ENCODE measurements around the gene ADISSP.

The ADISSP gene

GRCh38 chr20:3729811-3730540, 37.6 kb downstream of the ADISSP start:
- peaks cover 73% of the 10 kb centered on the region for H3K27me3 ChIP-seq (ENCODE audit: control insufficient read depth, insufficient read depth, low read length)
- H3K9ac ChIP-seq (ENCODE audit: low read depth, low read length): no peak overlapping the region
- no peak overlapping the region for H3K4me2 ChIP-seq (ENCODE audit: low read length)
- no peak overlapping the region for H3K4me3 ChIP-seq (ENCODE audit: low read length)
- H3K4me1 ChIP-seq (ENCODE audit: control insufficient read depth, insufficient read depth, low read length): peaks cover 11% of the 10 kb centered on the region
- H3K9me3 ChIP-seq (replicated peaks; ENCODE audit: low read length): no peaks in the 10 kb centered on the region
- H3K36me3 ChIP-seq (ENCODE audit: insufficient read depth, low read length): no peaks in the 10 kb centered on the region

DNA sequence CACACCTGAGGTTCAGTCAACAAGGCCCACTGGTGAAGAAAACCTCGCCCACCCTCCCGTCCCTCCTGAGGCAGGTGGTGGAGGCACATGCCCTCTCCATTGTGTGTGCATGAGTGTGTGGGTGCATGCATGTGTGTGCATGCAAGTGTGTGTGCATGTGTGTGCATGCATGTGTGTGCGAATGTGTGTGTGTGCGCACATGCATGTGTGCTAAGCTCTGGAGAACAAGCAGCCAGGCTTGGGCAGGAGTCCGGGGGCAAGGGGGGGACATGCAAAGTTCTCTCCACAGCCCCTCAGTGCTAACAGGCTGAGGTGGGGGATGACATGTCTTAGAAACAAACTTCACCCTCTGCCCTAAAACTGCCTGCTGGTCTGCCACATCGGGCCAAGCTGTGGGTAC, 38.2 kb downstream of the ADISSP start:
- H3K4me3 ChIP-seq (ENCODE audit: low read length): no peak overlapping the region
- H3K4me1 ChIP-seq (ENCODE audit: control insufficient read depth, insufficient read depth, low read length): peaks cover 11% of the 10 kb centered on the region
- H3K27me3 ChIP-seq (ENCODE audit: control insufficient read depth, insufficient read depth, low read length): peaks cover 76% of the 10 kb centered on the region
- no peaks in the 10 kb centered on the region for H3K9me3 ChIP-seq (replicated peaks; ENCODE audit: low read length)
- no peaks in the 10 kb centered on the region for H3K36me3 ChIP-seq (ENCODE audit: insufficient read depth, low read length)
- H3K4me2 ChIP-seq (ENCODE audit: low read length): no peak overlapping the region
- H3K9ac ChIP-seq (ENCODE audit: low read depth, low read length): no peak overlapping the region

- no peak overlapping the region for H3K9ac ChIP-seq (ENCODE audit: low read depth, low read length)
- no peaks in the 10 kb centered on the region for H3K36me3 ChIP-seq (ENCODE audit: insufficient read depth, low read length)
- no peak overlapping the region for H3K4me3 ChIP-seq (ENCODE audit: low read length)
- H3K4me2 ChIP-seq (ENCODE audit: low read length): no peak overlapping the region
- H3K4me1 ChIP-seq (ENCODE audit: control insufficient read depth, insufficient read depth, low read length): peaks cover 11% of the 10 kb centered on the region
- no peaks in the 10 kb centered on the region for H3K9me3 ChIP-seq (replicated peaks; ENCODE audit: low read length)
- peaks cover 74% of the 10 kb centered on the region for H3K27me3 ChIP-seq (ENCODE audit: control insufficient read depth, insufficient read depth, low read length)
These were observed 38.7 kb downstream of the ADISSP start for GRCh38 chr20:3728876-3729275.

DNA sequence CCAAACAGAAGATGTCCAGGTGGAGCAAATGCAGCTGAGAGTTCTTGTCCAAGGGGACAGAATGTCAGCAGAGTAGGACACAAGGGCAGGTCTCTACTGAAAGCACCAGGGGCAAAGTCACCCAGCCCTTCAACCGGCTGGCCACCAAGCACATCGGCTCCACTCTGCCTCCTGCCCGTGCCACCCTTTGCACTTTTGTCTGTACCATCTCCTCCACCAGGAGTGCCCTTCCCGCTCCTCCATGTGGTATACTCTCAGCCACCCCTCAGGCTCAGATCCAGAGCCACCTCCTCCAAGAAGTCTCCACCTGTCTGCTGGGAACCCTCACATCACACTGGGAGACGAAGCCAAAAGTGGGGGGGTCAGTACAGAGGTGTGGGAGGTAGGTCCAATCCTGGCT, 39.2 kb downstream of the ADISSP start:
- Histone ChIP-seq H3K4me2 (ENCODE audit: low read length) (no peak overlapping the region), H3K9ac (ENCODE audit: low read depth, low read length) (no peak overlapping the region), H3K27me3 (ENCODE audit: control insufficient read depth, insufficient read depth, low read length) (peaks cover 68% of the 10 kb centered on the region), H3K4me1 (ENCODE audit: control insufficient read depth, insufficient read depth, low read length) (peaks cover 11% of the 10 kb centered on the region), H3K36me3 (ENCODE audit: insufficient read depth, low read length) (no peaks in the 10 kb centered on the region), H3K4me3 (ENCODE audit: low read length) (no peak overlapping the region), H3K9me3 (replicated peaks; ENCODE audit: low read length) (no peaks in the 10 kb centered on the region)

DNA sequence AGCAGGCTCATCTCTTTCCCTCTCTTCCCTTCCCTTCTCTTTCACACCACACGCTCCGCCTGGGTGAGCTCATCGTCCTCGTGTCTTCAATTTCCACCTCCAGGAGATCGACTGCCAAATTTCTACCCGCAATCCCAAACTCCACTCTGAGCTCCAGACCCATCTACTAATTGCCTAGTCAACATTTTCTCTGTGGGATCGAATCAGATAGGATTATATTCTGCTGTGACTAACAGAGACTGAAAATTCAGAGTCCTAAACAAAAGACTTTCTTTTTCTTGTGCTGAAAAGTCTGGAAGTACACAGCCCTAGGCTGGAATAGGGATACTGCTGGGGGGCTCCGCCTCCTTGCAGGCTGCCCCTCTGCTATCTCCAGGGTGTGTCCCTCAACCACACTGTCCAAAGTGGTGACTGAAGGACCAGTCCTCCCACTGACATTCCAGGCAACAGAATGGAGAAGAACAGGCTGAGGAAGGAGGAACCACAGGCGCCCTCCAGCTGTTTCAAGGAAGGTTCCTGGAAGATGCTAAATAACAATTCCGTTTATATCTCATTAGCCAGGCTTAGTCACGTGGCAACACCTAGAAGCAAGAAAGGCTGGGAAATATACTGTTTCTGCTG, 40.0 kb downstream of the ADISSP start:
- Histone ChIP-seq H3K4me2 (ENCODE audit: low read length) (peak overlapping the region; percentile 61), H3K4me1 (ENCODE audit: control insufficient read depth, insufficient read depth, low read length) (peaks cover 11% of the 10 kb centered on the region), H3K36me3 (ENCODE audit: insufficient read depth, low read length) (no peaks in the 10 kb centered on the region), H3K27me3 (ENCODE audit: control insufficient read depth, insufficient read depth, low read length) (peaks cover 64% of the 10 kb centered on the region), H3K9ac (ENCODE audit: low read depth, low read length) (no peak overlapping the region), H3K9me3 (replicated peaks; ENCODE audit: low read length) (no peaks in the 10 kb centered on the region), H3K4me3 (ENCODE audit: low read length) (peak overlapping the region; percentile 49)

DNA sequence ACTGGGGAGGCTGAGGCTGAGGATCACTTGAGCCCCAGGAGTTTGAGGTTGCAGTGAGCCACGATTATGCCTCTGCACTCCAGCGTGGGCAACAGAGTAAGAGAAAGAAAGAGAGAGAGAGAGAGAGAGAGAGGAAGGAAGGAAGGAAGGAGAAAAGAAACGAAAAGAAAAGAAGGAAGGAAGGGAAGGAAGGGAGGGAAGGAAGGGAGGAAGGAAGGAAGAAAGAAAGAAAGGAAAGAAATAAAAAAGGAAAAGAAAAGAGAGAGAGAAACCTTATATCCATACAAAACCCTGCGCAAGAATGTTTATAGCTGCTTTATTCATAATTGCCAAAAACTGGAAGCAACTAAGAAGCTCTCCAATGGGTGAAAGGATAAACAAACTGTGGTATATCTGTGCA, 43.2 kb downstream of the ADISSP start:
- Histone ChIP-seq H3K4me1 (ENCODE audit: control insufficient read depth, insufficient read depth, low read length) (peaks cover 11% of the 10 kb centered on the region), H3K4me2 (ENCODE audit: low read length) (no peak overlapping the region), H3K4me3 (ENCODE audit: low read length) (no peak overlapping the region), H3K36me3 (ENCODE audit: insufficient read depth, low read length) (no peaks in the 10 kb centered on the region), H3K27me3 (ENCODE audit: control insufficient read depth, insufficient read depth, low read length) (peaks cover 56% of the 10 kb centered on the region), H3K9me3 (replicated peaks; ENCODE audit: low read length) (no peaks in the 10 kb centered on the region), H3K9ac (ENCODE audit: low read depth, low read length) (no peak overlapping the region)

DNA sequence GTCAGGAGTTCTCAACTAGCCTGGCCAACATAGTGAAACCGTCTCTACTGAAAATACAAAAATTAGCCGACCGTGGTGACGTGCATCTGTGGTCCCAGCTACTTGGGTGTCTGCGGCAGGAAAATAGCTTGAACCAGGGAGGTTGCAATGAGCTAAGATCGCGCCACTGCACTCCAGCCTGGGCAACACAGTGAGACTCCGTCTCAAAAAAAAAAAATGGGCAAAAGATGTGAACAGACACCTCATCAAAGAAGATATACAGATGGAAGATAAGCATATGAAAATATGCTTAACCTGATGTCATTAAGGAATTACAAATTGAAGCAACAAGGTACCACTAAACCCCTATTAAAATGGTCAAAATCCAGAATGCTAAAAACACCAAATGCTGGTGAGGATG, 44.3 kb downstream of the ADISSP start:
- H3K4me3 ChIP-seq (ENCODE audit: low read length): no peak overlapping the region
- peaks cover 45% of the 10 kb centered on the region for H3K27me3 ChIP-seq (ENCODE audit: control insufficient read depth, insufficient read depth, low read length)
- no peaks in the 10 kb centered on the region for H3K9me3 ChIP-seq (replicated peaks; ENCODE audit: low read length)
- no peak overlapping the region for H3K4me2 ChIP-seq (ENCODE audit: low read length)
- no peaks in the 10 kb centered on the region for H3K36me3 ChIP-seq (ENCODE audit: insufficient read depth, low read length)
- H3K9ac ChIP-seq (ENCODE audit: low read depth, low read length): no peak overlapping the region
- H3K4me1 ChIP-seq (ENCODE audit: control insufficient read depth, insufficient read depth, low read length): peaks cover 11% of the 10 kb centered on the region

DNA sequence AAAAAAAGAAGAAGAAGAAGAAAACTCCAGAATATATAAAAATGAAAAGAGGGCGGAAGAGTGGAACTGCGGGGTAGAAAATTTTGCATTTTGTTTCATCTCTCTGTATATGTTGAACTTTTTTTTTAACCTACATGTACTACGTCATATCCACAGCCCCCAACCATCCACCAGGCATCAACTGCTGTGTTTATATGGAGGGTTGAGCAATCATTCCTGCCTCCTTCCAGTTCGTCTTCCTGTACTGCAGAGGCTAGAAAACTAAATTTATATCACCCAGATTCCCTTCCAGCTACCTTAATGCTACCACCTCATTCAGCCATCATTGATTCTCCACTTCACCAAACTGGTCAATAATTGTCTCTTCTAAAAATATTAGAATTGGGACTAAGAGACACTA, 45.6 kb downstream of the ADISSP start:
- Histone ChIP-seq H3K4me2 (ENCODE audit: low read length) (no peak overlapping the region), H3K27me3 (ENCODE audit: control insufficient read depth, insufficient read depth, low read length) (peaks cover 31% of the 10 kb centered on the region), H3K4me3 (ENCODE audit: low read length) (no peak overlapping the region), H3K36me3 (ENCODE audit: insufficient read depth, low read length) (no peaks in the 10 kb centered on the region), H3K9me3 (replicated peaks; ENCODE audit: low read length) (no peaks in the 10 kb centered on the region), H3K9ac (ENCODE audit: low read depth, low read length) (no peak overlapping the region), H3K4me1 (ENCODE audit: control insufficient read depth, insufficient read depth, low read length) (no peaks in the 10 kb centered on the region)

DNA sequence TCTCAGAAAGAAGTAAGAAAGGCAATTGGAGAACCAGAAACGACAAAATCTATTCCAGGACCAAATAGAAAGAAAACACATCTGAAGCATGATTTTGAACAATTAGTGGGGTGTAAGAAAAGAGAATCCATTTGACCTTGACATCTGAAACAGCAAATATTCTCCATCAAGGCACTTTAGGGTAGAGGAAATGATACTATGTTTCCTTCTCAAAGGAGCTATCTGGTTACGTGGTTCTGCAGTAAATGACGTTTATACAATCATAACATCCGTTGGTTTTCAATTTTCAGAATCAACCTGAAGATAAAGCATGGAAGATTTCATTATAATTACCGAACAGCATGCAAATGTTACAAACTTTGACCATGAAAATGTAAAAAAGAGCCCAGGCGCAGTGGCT, 46.9 kb downstream of the ADISSP start:
- Histone ChIP-seq H3K9ac (ENCODE audit: low read depth, low read length) (no peak overlapping the region), H3K9me3 (replicated peaks; ENCODE audit: low read length) (no peaks in the 10 kb centered on the region), H3K4me1 (ENCODE audit: control insufficient read depth, insufficient read depth, low read length) (no peaks in the 10 kb centered on the region), H3K4me2 (ENCODE audit: low read length) (no peak overlapping the region), H3K27me3 (ENCODE audit: control insufficient read depth, insufficient read depth, low read length) (peaks cover 30% of the 10 kb centered on the region), H3K36me3 (ENCODE audit: insufficient read depth, low read length) (no peaks in the 10 kb centered on the region), H3K4me3 (ENCODE audit: low read length) (no peak overlapping the region)

DNA sequence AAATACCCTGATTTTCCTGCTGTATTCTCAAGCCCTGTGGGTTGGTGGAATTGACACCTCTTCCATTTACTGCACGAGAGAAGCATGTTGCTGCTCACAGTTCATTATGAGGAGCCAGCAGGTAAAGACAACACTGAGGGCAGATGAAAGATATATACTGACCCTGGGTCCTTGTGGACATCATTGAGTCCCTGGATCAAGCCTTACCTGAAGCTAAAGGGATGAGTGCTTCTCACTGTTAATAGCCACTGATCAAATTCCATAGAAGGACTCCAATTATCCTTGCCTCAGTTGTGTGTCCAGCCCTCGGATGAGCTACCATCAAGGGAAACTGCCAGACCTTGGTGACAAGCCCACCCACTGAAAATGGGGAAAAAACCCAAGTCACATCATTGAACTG, 47.5 kb downstream of the ADISSP start:
- Histone ChIP-seq H3K4me2 (ENCODE audit: low read length) (no peak overlapping the region), H3K9me3 (replicated peaks; ENCODE audit: low read length) (no peaks in the 10 kb centered on the region), H3K4me3 (ENCODE audit: low read length) (no peak overlapping the region), H3K27me3 (ENCODE audit: control insufficient read depth, insufficient read depth, low read length) (peaks cover 30% of the 10 kb centered on the region), H3K36me3 (ENCODE audit: insufficient read depth, low read length) (no peaks in the 10 kb centered on the region), H3K4me1 (ENCODE audit: control insufficient read depth, insufficient read depth, low read length) (no peaks in the 10 kb centered on the region), H3K9ac (ENCODE audit: low read depth, low read length) (no peak overlapping the region)

DNA sequence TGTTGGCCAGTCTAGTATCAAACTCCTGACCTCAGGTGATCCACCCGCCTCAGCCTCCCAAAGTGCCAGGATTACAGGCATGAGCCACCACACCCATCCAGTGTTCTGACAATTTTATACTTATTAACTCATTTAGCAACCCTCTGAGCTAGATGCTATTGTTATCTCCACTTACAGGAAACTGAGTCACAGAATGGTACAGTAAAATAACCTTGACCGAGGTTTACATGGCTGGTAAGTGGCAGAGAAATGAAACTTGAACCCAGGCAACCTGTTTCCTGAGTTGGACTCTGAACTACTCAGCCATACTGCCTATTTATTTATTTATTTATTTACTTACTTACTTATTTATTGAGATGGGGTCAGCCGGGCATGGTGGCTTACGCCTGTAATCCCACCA, 48.5 kb downstream of the ADISSP start:
- no peak overlapping the region for H3K4me2 ChIP-seq (ENCODE audit: low read length)
- H3K4me3 ChIP-seq (ENCODE audit: low read length): no peak overlapping the region
- no peaks in the 10 kb centered on the region for H3K36me3 ChIP-seq (ENCODE audit: insufficient read depth, low read length)
- H3K9me3 ChIP-seq (replicated peaks; ENCODE audit: low read length): no peaks in the 10 kb centered on the region
- H3K9ac ChIP-seq (ENCODE audit: low read depth, low read length): no peak overlapping the region
- peaks cover 22% of the 10 kb centered on the region for H3K27me3 ChIP-seq (ENCODE audit: control insufficient read depth, insufficient read depth, low read length)
- H3K4me1 ChIP-seq (ENCODE audit: control insufficient read depth, insufficient read depth, low read length): no peaks in the 10 kb centered on the region
